Measurements from ENCODE around the gene SPRR1B.
"Not testable (repeated sequence)": the region's sequence is repeated elsewhere in the genome, so short reads cannot be mapped to it uniquely, and the experiment has no call there.

Gene SPRR1B

DNA sequence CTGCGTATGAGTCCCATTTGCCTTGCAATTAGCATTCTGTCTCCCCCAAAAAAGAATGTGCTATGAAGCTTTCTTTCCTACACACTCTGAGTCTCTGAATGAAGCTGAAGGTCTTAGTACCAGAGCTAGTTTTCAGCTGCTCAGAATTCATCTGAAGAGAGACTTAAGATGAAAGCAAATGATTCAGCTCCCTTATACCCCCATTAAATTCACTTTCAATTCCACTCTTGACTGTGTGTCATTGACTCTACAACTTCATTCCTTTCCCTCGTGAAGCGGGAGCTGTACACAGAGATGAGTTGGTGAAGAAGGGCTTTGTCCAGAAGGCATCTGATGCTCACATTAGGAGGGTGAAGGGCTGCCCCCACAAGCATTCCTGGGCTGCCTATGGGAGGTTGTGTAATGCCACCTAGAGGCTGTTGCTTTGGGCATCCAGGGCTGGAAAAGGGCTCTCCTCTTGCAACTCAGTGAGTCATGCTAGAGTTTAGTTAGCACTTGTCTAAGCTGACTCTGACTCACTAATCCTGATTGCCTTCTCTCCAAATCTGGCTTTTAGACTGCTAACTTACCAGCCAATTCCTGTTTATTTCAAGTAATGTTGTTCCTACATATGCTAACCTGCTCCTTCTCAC is 1.8 kb downstream of the SPRR1B start:
- DNase-seq = peak; percentile 3
- in situ Hi-C loops (cut with MboI; ENCODE audit: low pct_unique_long_range_greater_than_20kb, low sequenced_read_pairs) = no loop called here

DNA sequence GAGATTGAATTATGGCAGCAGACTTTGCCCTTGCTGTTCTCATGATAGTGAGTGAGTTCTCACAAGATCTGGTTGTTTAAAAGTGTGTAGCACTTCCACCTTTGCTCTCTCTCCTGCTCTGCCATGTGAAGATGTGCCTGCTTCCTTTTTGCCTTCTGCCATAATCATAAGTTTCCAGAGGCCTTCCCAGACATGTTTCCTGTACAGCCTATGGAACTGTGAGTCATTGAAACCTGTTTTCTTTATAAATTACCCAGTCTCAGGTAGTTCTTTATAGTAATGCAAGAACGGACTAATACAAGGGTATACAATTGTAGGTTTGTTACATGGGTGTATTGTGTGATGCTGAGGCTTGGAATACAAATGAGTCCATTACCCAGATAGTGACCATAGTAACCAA is 4.2 kb downstream of the SPRR1B start:
- in situ Hi-C loops (cut with MboI; ENCODE audit: low pct_unique_long_range_greater_than_20kb, low sequenced_read_pairs) = no loop called here
- DNase-seq = no peak

DNA sequence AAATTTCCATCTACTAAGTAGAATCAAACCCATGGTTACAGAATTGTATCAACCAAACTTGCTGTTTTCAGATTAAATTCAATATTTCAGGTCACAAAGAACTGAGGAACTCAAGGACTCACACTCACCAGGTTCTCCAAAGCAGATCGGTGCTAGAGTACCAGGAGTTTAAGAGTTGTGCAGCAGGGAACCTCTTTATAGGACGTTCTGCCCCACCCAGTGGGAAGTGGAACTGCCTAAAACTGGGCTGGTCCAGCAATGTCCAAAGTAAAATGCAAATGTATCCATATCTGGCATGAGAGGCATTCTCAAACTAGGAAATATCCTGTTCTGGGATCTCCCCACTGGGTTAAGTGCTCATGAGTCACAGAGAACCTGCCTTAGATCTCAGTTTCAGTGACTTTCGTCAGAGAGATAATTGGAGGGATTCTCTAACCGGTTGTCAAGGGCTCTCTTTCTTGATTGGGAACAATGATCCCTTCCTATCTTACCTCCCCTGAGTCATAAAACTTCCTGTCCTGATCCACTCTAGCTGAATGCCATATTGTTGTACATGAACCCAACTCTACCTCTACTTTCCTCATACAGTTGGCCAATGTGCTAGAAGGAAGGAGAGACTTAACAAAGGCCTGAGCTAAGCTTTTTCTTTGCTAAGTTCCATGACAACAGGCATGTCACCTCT is 10.1 kb downstream of the SPRR1B start, which contains the start of gene SPRR2D:
Gene SPRR2D, minus strand, starts transcription at position 171 of the 682 bp plus-strand sequence. CDS start 774 bp downstream, outside the sequence.
- DNase-seq = no peak

DNA sequence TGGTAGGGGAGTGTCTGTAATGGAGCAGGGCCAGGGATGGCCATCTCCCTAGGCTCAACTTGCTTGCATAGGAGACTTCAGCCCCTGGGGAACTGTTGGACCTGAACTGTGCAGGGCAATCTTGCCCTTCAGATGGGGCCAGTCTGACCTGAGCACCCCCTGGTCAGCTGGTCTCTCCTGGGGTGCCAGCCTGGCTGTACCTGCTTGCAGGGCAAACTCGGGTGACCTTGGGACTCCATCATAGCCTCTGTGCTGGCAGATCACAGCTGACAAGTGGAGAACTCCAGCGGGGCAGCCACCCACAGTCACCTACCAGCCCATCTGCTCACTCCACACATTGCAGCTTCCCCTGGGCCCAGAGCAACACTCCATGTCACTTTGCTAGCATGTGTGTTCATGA is 18.2 kb downstream of the SPRR1B start:
- no peak for DNase-seq
- in situ Hi-C loops (cut with MboI; ENCODE audit: low pct_unique_long_range_greater_than_20kb, low sequenced_read_pairs) = no loop called here

More for the DNA sequence above, 10.1 kb downstream of the SPRR1B start, which contains the start of gene SPRR2D:
- in situ Hi-C loops (cut with MboI; ENCODE audit: low pct_unique_long_range_greater_than_20kb, low sequenced_read_pairs) = no loop called here

DNA sequence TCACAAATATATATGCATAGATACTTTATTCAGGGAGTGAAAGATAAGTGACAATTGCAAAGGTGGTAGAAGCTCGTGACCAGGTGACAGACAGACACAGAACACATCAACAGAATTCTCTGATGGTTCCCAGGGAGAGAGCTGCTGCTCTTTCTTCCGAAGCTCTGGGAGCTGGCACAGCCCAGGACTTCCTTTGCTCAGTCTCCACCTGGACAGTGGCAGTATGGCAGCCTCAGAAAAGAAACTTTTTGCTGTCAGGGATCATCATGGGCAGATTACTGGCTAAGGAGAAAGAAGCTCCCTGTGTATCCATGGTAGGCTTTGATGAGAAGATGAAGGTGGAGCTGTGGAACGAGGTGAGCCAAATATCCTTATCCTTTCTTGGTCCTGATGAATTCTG is 25.1 kb downstream of the SPRR1B start:
- DNase-seq; in situ Hi-C loops (cut with MboI; ENCODE audit: low pct_unique_long_range_greater_than_20kb, low sequenced_read_pairs): not testable (repeated sequence)

DNA sequence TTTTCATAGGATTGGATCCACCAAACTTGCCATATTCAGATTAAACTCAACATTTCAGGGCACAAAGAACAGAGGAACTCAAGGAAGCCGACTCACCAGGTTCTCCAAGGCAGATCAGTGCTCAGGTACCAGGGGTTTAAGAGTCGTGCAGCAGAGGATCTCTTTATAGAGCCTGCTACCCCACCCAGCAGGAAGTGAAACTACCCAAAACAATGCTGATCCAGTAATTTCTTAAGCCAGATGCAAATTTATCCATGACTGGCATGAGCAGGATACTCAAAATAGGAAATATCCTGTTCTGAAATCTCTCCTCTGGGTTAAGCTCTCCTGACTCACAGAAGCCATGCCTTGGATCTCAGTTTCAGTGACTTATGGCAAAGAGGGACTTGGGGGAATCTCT is 26.4 kb downstream of the SPRR1B start, which contains the start of gene SPRR2A:
Gene SPRR2A, minus strand, starts transcription at position 138 of the 400 bp plus-strand sequence. CDS start 777 bp downstream, outside the sequence.
- no peak for DNase-seq
- in situ Hi-C loops (cut with MboI; ENCODE audit: low pct_unique_long_range_greater_than_20kb, low sequenced_read_pairs) = no loop called here

DNA sequence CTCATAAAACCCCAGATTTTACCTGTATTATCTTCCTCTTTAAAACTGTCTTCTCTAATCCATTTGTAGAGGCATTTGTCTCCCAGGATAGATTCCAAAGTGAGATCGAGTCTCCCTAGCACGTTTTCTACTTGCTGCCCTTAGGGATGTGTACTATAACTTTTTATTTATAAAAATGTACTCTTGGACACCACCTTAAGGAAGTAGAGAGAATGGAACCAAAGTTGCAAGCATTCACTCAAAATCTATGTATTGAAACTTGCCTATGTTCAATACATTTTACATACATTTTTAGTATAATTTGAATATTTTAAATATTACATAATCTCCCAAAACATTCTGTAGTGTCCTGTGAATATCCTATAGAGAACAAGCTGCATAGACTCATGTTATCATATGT is 27.2 kb downstream of the SPRR1B start:
- in situ Hi-C loops (cut with MboI; ENCODE audit: low pct_unique_long_range_greater_than_20kb, low sequenced_read_pairs) = no loop called here
- no peak for DNase-seq

DNA sequence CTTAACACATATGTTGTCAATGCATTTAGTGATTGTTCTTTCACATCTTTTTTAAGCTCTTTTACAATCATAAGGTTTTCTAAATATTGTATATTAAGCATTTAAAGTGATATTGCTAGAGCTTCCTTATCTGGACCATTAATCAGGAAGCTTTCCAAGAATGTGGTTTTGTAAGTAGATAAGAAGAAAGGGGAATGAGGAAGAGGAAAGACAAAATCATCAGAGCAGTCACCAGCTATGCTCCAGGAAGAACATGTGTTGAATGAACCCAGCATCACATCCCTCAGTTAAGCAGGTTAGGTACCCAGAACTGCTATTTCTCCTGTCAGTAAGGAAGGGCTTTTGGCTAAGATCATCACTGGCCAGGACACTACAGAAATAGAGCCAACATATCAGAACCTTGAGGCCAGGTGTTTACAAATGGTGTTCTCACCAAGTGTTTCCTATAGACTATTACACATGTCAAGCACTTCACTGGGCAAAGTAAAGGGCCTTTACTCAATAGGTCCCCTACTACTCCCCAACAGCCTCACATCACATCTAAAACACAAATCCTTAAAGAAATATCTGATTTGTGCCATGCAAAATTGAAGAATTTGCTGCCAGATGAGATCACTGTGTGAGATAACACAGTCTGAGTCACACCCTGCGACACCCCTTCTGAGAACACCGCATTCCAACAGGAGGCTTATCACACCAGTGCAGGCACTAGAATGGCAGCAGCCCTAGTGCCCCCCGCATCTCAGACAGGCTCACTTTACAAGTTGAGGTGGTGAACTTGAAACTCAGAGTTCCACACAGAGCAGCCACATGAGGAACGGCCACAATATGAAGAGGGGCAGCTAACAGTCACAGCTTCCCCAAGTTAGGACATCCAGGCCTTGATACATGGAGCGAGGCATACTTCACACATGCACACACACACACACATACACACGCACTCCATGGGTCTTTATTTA is 28.1 kb downstream of the SPRR1B start:
- in situ Hi-C loops (cut with MboI; ENCODE audit: low pct_unique_long_range_greater_than_20kb, low sequenced_read_pairs) = no loop called here
- DNase-seq = no peak

DNA sequence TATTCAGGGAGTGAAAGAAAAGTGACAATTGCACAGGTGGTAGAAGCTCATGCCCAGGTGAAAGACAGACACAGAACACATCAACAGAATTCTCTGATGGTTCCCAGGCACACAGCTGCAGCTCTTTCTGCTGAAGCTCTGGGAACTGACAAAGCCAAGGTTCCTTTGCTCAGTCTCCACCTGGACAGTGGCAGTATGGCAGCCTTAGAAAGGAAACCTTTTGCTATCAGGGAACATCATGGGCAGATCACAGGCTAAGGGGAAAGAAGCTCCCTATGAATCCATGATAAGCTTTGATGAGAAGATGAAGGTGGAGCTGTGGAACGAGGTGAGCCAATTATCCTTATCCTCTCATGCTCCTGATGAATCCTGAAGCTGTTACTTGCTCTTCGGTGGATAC is 39.2 kb downstream of the SPRR1B start:
- no peak for DNase-seq
- in situ Hi-C loops (cut with MboI; ENCODE audit: low pct_unique_long_range_greater_than_20kb, low sequenced_read_pairs) = no loop called here

DNA sequence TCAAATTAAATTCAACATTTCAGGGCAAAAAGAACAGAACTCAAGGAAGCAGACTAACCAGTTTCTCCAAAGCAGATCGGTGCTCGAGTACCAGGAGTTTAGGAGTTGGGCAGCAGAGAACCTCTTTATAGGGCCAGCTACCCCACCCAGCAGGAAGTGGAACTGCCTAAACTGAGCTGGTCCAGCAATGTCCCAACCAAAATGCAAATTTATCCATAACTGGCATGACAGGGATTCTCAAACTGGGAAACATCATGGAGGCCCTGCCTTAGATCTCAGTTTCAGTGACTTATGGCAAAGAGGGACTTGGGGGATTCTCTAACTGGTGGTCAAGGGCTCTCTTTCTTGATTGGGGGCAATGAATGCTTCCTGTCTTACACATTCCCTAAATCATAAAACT is 40.5 kb downstream of the SPRR1B start, which contains the start of gene SPRR2B:
Gene SPRR2B, minus strand, starts transcription at position 101 of the 400 bp plus-strand sequence. CDS start 772 bp downstream, outside the sequence.
- no peak for DNase-seq
- in situ Hi-C loops (cut with MboI; ENCODE audit: low pct_unique_long_range_greater_than_20kb, low sequenced_read_pairs) = no loop called here

DNA sequence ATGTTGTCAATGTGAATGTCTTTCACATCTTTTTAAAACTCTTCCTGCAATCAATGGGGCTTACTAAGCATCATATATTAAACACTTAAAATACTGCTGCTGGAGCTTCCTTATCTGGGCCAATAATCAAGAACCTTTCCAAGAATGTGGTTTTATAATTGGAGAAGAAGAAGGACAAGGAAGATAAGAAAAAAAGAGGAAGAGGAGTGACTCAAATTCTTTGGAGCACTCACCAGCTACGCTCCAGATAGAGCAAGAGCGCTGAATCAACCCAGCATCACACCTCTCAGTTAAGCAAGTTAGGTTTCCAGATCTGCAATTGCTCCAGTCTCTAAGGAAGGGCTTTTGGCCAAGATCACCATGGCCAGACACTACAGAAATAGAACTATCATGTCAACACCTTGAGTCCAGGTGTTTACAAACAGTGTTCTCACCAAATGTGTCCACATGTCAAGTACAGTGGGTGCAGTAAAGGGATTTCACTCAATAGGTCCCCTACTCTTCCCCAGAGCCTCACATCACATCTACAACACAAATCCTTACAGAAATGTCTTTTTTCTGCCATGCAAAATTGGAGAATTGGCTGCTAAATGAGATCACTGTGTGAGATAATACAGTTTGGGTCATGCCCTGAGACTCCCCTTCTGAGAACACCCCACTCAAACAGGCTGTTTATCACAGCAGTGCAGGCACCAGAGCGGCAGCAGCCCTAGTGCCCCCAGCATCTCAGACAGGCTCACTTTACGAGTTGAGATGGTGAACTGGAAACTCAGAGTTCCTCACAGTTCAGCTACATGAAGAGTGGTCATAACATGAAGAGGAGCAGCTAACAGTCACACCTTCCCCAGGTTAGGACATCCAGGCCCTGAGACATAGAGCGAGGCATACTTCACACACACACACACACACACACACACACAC is 42.1 kb downstream of the SPRR1B start:
- peak; percentile 9 for DNase-seq
- in situ Hi-C loops (cut with MboI; ENCODE audit: low pct_unique_long_range_greater_than_20kb, low sequenced_read_pairs) = no loop called here

DNA sequence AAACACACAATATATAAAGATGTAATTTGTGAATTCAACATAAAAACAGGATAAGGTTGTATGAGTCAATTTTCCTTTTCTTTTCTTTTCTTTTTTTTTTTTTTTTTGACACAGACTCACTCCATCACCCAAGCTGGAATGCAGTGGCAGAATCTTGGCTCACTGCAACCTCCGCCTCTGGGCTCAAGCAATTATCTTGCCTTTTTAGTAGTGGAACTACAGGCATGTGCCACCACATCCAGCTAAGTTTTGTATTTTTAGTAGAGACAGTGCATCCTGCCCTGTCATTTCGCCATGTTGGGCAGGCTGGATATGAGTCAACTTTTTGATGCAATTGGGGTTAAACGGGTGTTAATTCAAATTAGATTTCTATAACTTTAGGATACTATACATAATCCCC is 50.7 kb downstream of the SPRR1B start:
- in situ Hi-C loops (cut with MboI; ENCODE audit: low pct_unique_long_range_greater_than_20kb, low sequenced_read_pairs) = no loop called here
- no peak for DNase-seq
